ENCODE results near the gene AMER2.

The AMER2 gene

DNA sequence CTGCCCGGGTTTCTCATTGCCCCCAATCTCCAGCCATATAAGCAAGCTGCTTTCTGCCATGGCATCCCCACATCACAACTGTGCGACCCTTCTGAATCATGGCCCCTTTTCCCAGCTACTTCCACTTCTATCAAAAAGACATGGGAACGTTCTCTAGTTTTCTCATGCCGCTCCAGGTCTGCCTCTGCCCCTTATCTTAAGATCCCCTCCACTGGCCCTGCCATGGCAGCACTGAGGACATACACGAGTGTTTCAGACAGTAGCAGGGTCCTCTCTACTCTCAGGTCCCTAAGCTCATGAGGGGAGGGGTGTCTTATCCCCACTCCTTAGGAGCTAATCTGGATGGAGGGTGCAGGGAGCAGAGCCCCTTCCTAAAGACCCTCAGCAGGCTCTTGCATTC is 5.5 kb upstream of the AMER2 start:
- no peak overlapping the region for H3K4me3 ChIP-seq (ENCODE audit: low read depth, low read length)
- TF ChIP-seq, protein P1, sequence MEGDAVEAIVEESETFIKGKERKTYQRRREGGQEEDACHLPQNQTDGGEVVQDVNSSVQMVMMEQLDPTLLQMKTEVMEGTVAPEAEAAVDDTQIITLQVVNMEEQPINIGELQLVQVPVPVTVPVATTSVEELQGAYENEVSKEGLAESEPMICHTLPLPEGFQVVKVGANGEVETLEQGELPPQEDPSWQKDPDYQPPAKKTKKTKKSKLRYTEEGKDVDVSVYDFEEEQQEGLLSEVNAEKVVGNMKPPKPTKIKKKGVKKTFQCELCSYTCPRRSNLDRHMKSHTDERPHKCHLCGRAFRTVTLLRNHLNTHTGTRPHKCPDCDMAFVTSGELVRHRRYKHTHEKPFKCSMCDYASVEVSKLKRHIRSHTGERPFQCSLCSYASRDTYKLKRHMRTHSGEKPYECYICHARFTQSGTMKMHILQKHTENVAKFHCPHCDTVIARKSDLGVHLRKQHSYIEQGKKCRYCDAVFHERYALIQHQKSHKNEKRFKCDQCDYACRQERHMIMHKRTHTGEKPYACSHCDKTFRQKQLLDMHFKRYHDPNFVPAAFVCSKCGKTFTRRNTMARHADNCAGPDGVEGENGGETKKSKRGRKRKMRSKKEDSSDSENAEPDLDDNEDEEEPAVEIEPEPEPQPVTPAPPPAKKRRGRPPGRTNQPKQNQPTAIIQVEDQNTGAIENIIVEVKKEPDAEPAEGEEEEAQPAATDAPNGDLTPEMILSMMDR (conservative IDR thresholded peaks at IDR 0.05; ENCODE audit: low read depth, low read length) = no peak
- no peak for DNase-seq (ENCODE audit: low read depth)

DNA sequence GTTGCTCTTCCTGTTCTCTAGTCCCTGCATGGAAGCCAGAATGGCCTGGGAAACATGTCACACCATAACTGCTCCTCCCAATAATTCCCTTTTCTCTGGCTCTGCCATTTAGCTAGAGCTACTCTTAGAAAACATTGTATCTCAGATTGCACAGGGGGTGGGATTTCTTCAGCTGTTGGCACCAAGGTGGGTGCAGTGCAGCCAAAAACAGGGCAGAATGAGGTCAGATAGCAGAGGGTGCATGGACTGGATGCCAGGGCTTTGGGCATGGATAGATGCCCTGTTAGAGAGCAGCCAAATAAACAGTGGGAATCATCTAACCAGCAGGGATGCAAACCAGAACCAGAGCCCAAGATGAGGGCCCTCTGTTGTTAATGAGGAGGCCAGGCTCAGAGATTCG is 4.9 kb upstream of the AMER2 start:
- no peak overlapping the region for H3K4me3 ChIP-seq (ENCODE audit: low read depth, low read length)
- TF ChIP-seq, protein P1 (conservative IDR thresholded peaks at IDR 0.05; ENCODE audit: low read depth, low read length) = no peak
- DNase-seq (ENCODE audit: low read depth) = no peak

DNA sequence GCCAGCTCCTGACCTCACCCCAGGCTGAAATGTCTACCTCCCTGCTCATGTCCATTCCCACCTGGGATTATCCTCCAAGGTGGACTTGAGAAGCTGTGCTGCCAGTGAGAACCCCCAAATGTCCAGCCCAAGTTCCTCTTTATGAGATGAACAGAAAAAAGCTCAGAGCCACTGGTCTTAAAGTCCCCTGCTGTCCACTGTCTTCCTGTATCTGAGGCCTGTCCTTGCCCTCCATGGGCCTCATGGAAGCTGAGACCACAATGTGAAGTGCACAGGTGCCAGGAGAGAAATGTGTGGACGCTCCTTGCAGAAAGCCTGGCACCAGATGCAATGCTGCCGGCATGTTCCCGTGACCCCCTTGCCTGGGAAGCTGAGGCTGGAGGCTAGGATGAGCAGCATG is 3.3 kb upstream of the AMER2 start:
- TF ChIP-seq, protein P1 (conservative IDR thresholded peaks at IDR 0.05; ENCODE audit: low read depth, low read length) = no peak
- H3K4me3 ChIP-seq (ENCODE audit: low read depth, low read length) = no peak overlapping the region
- no peak for DNase-seq (ENCODE audit: low read depth)

DNA sequence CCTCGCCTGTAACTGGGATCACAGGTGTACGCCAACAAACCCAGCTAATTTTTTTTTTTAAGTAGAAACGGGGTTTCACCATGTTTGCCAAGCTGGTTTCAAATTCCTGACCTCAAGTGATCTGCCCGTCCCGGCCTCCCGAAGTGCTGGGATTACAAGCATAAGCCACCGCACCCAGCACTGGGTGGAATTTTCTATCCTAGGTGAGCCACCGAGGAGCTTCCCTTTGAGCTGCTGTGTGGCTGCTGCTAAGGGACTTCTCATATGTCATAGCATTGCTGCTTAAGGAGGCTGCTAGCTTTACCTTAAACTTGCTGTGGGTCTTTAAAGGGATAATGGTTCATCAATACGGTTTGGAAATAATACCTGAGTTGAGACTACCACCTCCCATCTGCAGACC is 2.9 kb upstream of the AMER2 start:
- TF ChIP-seq, protein P1 (conservative IDR thresholded peaks at IDR 0.05; ENCODE audit: low read depth, low read length) = no peak
- no peak for DNase-seq (ENCODE audit: low read depth)

DNA sequence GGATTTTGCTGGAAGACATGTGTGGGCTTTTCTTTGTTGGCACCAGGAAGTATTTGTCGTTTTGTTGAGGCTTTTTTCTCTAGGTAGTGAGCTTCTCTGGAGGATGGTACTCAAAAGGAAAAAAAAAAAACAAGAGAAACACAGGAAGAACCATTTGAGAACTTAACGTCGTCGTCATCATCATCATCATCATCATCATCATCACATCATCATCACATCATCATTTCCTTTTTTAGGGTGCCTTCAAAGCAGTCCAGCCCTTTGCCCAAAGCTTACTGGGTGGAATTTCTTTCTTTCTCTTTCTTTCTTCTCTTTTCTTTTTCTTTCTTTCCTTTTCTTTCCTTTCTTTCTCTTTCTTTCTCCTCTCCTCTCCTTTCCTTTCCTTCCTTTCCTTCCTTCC is 2.2 kb upstream of the AMER2 start:
- no peak for DNase-seq (ENCODE audit: low read depth)
- no peak overlapping the region for H3K4me3 ChIP-seq (ENCODE audit: low read depth, low read length)
- TF ChIP-seq, protein P1 (conservative IDR thresholded peaks at IDR 0.05; ENCODE audit: low read depth, low read length) = no peak

More for the DNA sequence above, 2.9 kb upstream of the AMER2 start:
- H3K4me3 ChIP-seq (ENCODE audit: low read depth, low read length) = no peak overlapping the region

DNA sequence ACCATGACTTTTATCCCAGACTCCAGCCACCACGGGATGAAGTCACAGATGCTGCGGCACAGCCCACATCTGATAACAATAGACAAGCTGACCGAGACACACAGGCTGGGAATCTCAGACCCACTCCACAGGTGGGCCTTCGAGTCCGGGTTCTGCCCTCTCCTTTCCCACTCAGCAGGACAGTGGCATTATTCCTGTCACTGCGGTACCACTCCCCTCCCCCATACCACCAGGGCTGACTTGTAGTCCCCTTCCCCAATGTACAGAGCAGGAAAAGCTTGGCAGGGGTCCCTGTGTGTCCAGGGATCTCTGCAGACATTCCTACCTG is 179 bp upstream of the AMER2 start:
- H3K4me3 ChIP-seq (ENCODE audit: low read depth, low read length) = no peak overlapping the region
- TF ChIP-seq, protein P1 (conservative IDR thresholded peaks at IDR 0.05; ENCODE audit: low read depth, low read length) = no peak

DNA sequence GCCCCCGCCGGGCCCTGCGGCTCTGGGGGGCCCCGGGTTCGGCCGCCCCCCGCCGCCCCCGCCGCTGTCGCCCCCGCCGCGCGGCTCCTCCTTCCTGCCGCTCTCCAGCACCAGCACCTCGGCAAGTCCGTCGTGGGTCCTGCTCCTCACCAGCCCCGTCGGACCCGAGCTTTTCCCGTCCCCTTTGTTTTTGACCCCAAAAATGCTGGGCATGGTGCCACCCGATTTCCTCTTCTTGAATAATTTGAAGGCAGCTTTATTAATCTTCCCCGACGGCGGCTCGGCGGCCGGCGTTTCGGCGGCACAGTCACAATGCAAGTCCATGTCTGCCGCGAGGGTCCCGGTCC is 945 bp downstream of the AMER2 start:
- H3K4me3 ChIP-seq (ENCODE audit: low read depth, low read length) = peak overlapping the region; percentile 37
- TF ChIP-seq, protein P1 (conservative IDR thresholded peaks at IDR 0.05; ENCODE audit: low read depth, low read length) = no peak
- no peak for DNase-seq (ENCODE audit: low read depth)

More for the DNA sequence above, 179 bp upstream of the AMER2 start:
- DNase-seq (ENCODE audit: low read depth) = no peak
